Uterus (tissue), 4 donors: ENCODE data around the gene RAB34. TPM values are rescaled to one million over a fixed set of nuclear protein-coding genes. Genes with fewer than 3 reads are reported as not detected.
"Not testable (repeated sequence)": the region's sequence is repeated elsewhere in the genome, so short reads cannot be mapped to it uniquely, and the experiment has no call there.

Source experiments
- DNase-seq, 2 donors: peaks; one replicate each; pipeline ENCODE4 v3.0.0-alpha.2; 2019 to 2020
- H3K27ac ChIP-seq, 2 donors: fragments of 200-600 bp; sonication (generic); 1 replicate in 1 of 2; 2 replicates in 1 of 2; pipeline ENCODE4 v1.5.1; 2016 to 2018
- H3K27me3 ChIP-seq, 2 donors: fragments of 200-600 bp; sonication (generic); one replicate each; pipeline ENCODE4 v1.5.1; 2018 to 2019; ENCODE audit warnings: control low read depth in 1 of 2
- H3K36me3 ChIP-seq, 2 donors: fragments of 200-600 bp; sonication (generic); one replicate each; pipeline ENCODE4 v1.5.1; 2019; ENCODE audit warnings: control low read depth in 1 of 2
- H3K4me1 ChIP-seq, 2 donors: fragments of 200-600 bp; sonication (generic); one replicate each; pipeline ENCODE4 v1.5.1; 2018 to 2019; ENCODE audit warnings: control low read depth in 1 of 2
- H3K4me3 ChIP-seq, 2 donors: fragments of 200-600 bp; sonication (generic); 1 replicate in 1 of 2; 2 replicates in 1 of 2; pipeline ENCODE4 v1.5.1; 2018 to 2019; ENCODE audit warnings: mild to moderate bottlenecking in 1 of 2
- H3K9me3 ChIP-seq, 2 donors: fragments of 200-600 bp; sonication (generic); one replicate each; pipeline ENCODE4 v1.5.1; 2019; ENCODE audit warnings: control low read depth in 1 of 2
- CTCF ChIP-seq, 4 experiments: fragments of 200-600 bp in 2 of 4; fragments of 450-650 bp in 2 of 4; sonication (generic) in 2 of 4; IDR thresholded peaks; one replicate each; pipeline ENCODE4 v1.5.1; 2016 to 2019; ENCODE audit warnings: antibody characterized with exemption in 4 of 4, mild to moderate bottlenecking in 2 of 4, moderate library complexity in 1 of 4
- POLR2A ChIP-seq, 2 donors: fragments of 450-650 bp; IDR thresholded peaks; one replicate each; pipeline ENCODE4 v1.6.1; 2016; ENCODE audit warnings: antibody characterized with exemption in 2 of 2, mild to moderate bottlenecking in 1 of 2, moderate library complexity in 1 of 2
- intact Hi-C: fragments of 100-400 bp; cut with DNase I; formaldehyde crosslinking; loops from one replicate; pipeline ENCODE4 v1.15.1; 2023; ENCODE audit warnings: low total_unique reads
- total RNA-seq, 4 donors: library from RNA; depleted of rRNA in 3 of 4; stranded (reverse); fragments of >200 nt in 3 of 4; gene quantifications; one replicate each; pipeline versions ENCODE4 v1.1.0 to v1.2.4, GENCODE V29; 2014 to 2023
- donor health status: DM: yes; HTN: yes; CAD: no.

Gene RAB34
- total RNA-seq, 4 donors from 2014 or later: 113 to 411 (median 126) TPM

GRCh38 chr17:28740406-28741357, 23.0 kb upstream of the RAB34 start:
- Histone ChIP-seq H3K27ac (no peak overlapping the region), H3K4me3 (no peak overlapping the region), H3K27me3 (no peaks in the 10 kb centered on the region), H3K4me1 (peaks cover 0 to 5% of the 10 kb centered on the region in 2 donors), H3K36me3 (no peaks in the 10 kb centered on the region), H3K9me3 (no peaks in the 10 kb centered on the region)
- intact Hi-C loops: no loop called here
- DNase-seq: no peak
- TF ChIP-seq CTCF (IDR thresholded peaks at IDR 0.05) (no peak), POLR2A (IDR thresholded peaks at IDR 0.05) (no peak)

GRCh38 chr17:28738680-28739384, 21.2 kb upstream of the RAB34 start:
- H3K4me3 ChIP-seq: no peak overlapping the region
- H3K36me3 ChIP-seq: no peaks in the 10 kb centered on the region
- no peaks in the 10 kb centered on the region for H3K4me1 ChIP-seq
- DNase-seq: no peak
- H3K27me3 ChIP-seq: no peaks in the 10 kb centered on the region
- TF ChIP-seq POLR2A (IDR thresholded peaks at IDR 0.05): no peak
- no peak for TF ChIP-seq CTCF (IDR thresholded peaks at IDR 0.05)
- H3K27ac ChIP-seq: no peak overlapping the region
- intact Hi-C loops: no loop called here
- H3K9me3 ChIP-seq: no peaks in the 10 kb centered on the region

- intact Hi-C loops: no loop called here
- TF ChIP-seq CTCF (IDR thresholded peaks at IDR 0.05) (no peak), POLR2A (IDR thresholded peaks at IDR 0.05) (no peak)
- Histone ChIP-seq H3K36me3 (no peaks in the 10 kb centered on the region), H3K27me3 (no peaks in the 10 kb centered on the region), H3K4me1 (no peaks in the 10 kb centered on the region), H3K27ac (no peak overlapping the region), H3K4me3 (no peak overlapping the region), H3K9me3 (no peaks in the 10 kb centered on the region)
- no peak for DNase-seq
Measured at GRCh38 chr17:28737770-28738679, 20.4 kb upstream of the RAB34 start.

GRCh38 chr17:28737316-28737715, 19.6 kb upstream of the RAB34 start:
- Histone ChIP-seq H3K27me3 (no peaks in the 10 kb centered on the region), H3K27ac (no peak overlapping the region), H3K4me3 (no peak overlapping the region), H3K4me1 (no peaks in the 10 kb centered on the region), H3K9me3 (no peaks in the 10 kb centered on the region), H3K36me3 (no peaks in the 10 kb centered on the region)
- TF ChIP-seq CTCF (IDR thresholded peaks at IDR 0.05): no peak
- no peak for TF ChIP-seq POLR2A (IDR thresholded peaks at IDR 0.05)
- intact Hi-C loops: no loop called here
- DNase-seq: no peak

- intact Hi-C loops, H3K4me1 ChIP-seq, H3K27ac ChIP-seq, H3K27me3 ChIP-seq, H3K9me3 ChIP-seq, H3K4me3 ChIP-seq, DNase-seq, H3K36me3 ChIP-seq: not testable (repeated sequence)
Measured at GRCh38 chr17:28735913-28736769, 18.5 kb upstream of the RAB34 start.
